HepG2 (cell line): Measurements from ENCODE around the gene IRAK1BP1. TPM values are rescaled to one million over a fixed set of nuclear protein-coding genes. Genes with fewer than 3 reads are reported as not detected.

Experiments used
- ARHGAP35 ChIP-seq: sonication (generic); formaldehyde crosslinking; IDR thresholded peaks from 2 replicates; pipeline ENCODE4 v1.9.0; 2022; ENCODE audit warnings: mild to moderate bottlenecking, inconsistent platforms, moderate library complexity, missing genetic modification reagents, borderline replicate concordance
- CBFB ChIP-seq: sonication (generic); formaldehyde crosslinking; IDR thresholded peaks from 2 replicates; pipeline ENCODE4 v1.4.0; 2020; ENCODE audit warnings: missing genetic modification reagents
- E2F2 ChIP-seq: sonication (generic); formaldehyde crosslinking; IDR thresholded peaks from 2 replicates; pipeline ENCODE4 v1.4.0; 2020; ENCODE audit warnings: missing genetic modification reagents, borderline replicate concordance
- EP300 ChIP-seq, 3 experiments: sonication (generic) in 1 of 3; formaldehyde crosslinking in 1 of 3; IDR thresholded peaks; 2 replicates each; pipeline versions ENCODE4 v1.5.1 to v1.6.1; 2011 to 2020; ENCODE audit warnings: low read depth in 2 of 3, low read length in 2 of 3, borderline replicate concordance in 1 of 3, improper control_type of control experiment in 1 of 3, mild to moderate bottlenecking in 1 of 3, missing genetic modification reagents in 1 of 3, moderate library complexity in 1 of 3
- FOSL2 ChIP-seq: sonication (generic); formaldehyde crosslinking; IDR thresholded peaks from 2 replicates; pipeline ENCODE4 v1.4.0; 2020; ENCODE audit warnings: missing genetic modification reagents
- GPN1 ChIP-seq: sonication (generic); formaldehyde crosslinking; IDR thresholded peaks from 2 replicates; pipeline ENCODE4 v1.5.1; 2020; ENCODE audit warnings: missing genetic modification reagents, borderline replicate concordance
- IRF2 ChIP-seq: IDR thresholded peaks from 2 replicates; pipeline ENCODE4 v1.6.1; 2018; ENCODE audit warnings: missing genetic modification reagents, missing compliant biosample characterization
- JARID2 ChIP-seq: sonication (generic); formaldehyde crosslinking; IDR thresholded peaks from 2 replicates; pipeline ENCODE4 v1.8.1; 2023; ENCODE audit warnings: missing genetic modification reagents, inconsistent platforms; ENCODE audit not compliant: insufficient replicate concordance
- NCOA1 ChIP-seq: sonication (generic); formaldehyde crosslinking; IDR thresholded peaks from 2 replicates; pipeline ENCODE4 v1.9.0; 2021; ENCODE audit warnings: missing genetic modification reagents
- NFE2L2 ChIP-seq: fragments of 150-350 bp; IDR thresholded peaks from 2 replicates; pipeline ENCODE4 v1.6.1; 2014; ENCODE audit warnings: low read length
- PBX2 ChIP-seq: IDR thresholded peaks from 2 replicates; pipeline ENCODE4 v1.6.1; 2016; ENCODE audit warnings: control low read depth
- POLR2AphosphoS2 ChIP-seq: IDR thresholded peaks from 2 replicates; pipeline ENCODE4 v1.6.1; 2011; ENCODE audit warnings: low read depth, low read length, improper control_type of control experiment
- RAD51 ChIP-seq: fragments of 450-650 bp; IDR thresholded peaks from 2 replicates; pipeline ENCODE4 v1.6.1; 2016; ENCODE audit warnings: borderline replicate concordance
- RFX1 ChIP-seq: fragments of 450-650 bp; IDR thresholded peaks from 2 replicates; pipeline ENCODE4 v1.6.1; 2017
- SMAD9 ChIP-seq: sonication (generic); formaldehyde crosslinking; IDR thresholded peaks from 2 replicates; pipeline ENCODE4 v1.5.1; 2020; ENCODE audit warnings: mild to moderate bottlenecking, missing genetic modification reagents
- SMYD3 ChIP-seq: sonication (generic); formaldehyde crosslinking; IDR thresholded peaks from 2 replicates; pipeline ENCODE4 v1.8.1; 2023; ENCODE audit warnings: mild to moderate bottlenecking, missing genetic modification reagents
- SOX13 ChIP-seq, 3 experiments: fragments of 450-650 bp in 1 of 3; sonication (generic) in 1 of 3; formaldehyde crosslinking in 1 of 3; IDR thresholded peaks in 2 of 3; conservative IDR thresholded peaks in 1 of 3; 2 replicates each; pipeline versions ENCODE4 v1.5.0 to v1.6.1; 2016 to 2020; ENCODE audit warnings: antibody characterized with exemption in 1 of 3, mild to moderate bottlenecking in 1 of 3, missing compliant biosample characterization in 1 of 3, missing genetic modification reagents in 1 of 3, moderate library complexity in 1 of 3
- TARDBP ChIP-seq: sonication (generic); formaldehyde crosslinking; IDR thresholded peaks from 2 replicates; pipeline ENCODE4 v1.8.0; 2022; ENCODE audit warnings: mild to moderate bottlenecking, missing genetic modification reagents
- ZBTB1 ChIP-seq: sonication (generic); formaldehyde crosslinking; IDR thresholded peaks from 2 replicates; pipeline ENCODE4 v1.4.0; 2020; ENCODE audit warnings: missing genetic modification reagents, borderline replicate concordance
- ZNF383 ChIP-seq: sonication (generic); formaldehyde crosslinking; IDR thresholded peaks from 2 replicates; pipeline ENCODE4 v1.4.0; 2020; ENCODE audit warnings: missing genetic modification reagents, mild to moderate bottlenecking, borderline replicate concordance
- ZNF761 ChIP-seq: sonication (generic); formaldehyde crosslinking; conservative IDR thresholded peaks from 2 replicates; pipeline ENCODE4 v1.4.0; 2020; ENCODE audit warnings: mild to moderate bottlenecking, missing genetic modification reagents
- ZNF780A ChIP-seq: sonication (generic); formaldehyde crosslinking; IDR thresholded peaks from 2 replicates; pipeline ENCODE4 v1.8.0; 2022; ENCODE audit warnings: mild to moderate bottlenecking, missing genetic modification reagents, moderate library complexity
- polyA plus RNA-seq, 8 experiments: library from polyadenylated mRNA; depleted of rRNA in 3 of 8; stranded (reverse) in 7 of 8; unstranded in 1 of 8; fragments of >200 nt; fragmentation: Illumina TruSeq in 4 of 8; extraction: Trizol in 4 of 8; gene quantifications; 2 replicates each; pipeline versions ENCODE4 v1.2.1 to v1.2.3, GENCODE V29; 2011 to 2016; ENCODE audit warnings: low read depth in 4 of 8, missing spikeins in 1 of 8, mixed read lengths in 1 of 8; ENCODE audit not compliant: insufficient read depth in 1 of 8
- total RNA-seq, 5 experiments: library from RNA; depleted of rRNA; stranded (reverse); fragments of >200 nt; fragmentation: Illumina TruSeq; extraction: Trizol; gene quantifications; 2 replicates each; pipeline ENCODE4 v1.2.3, GENCODE V29; 2016; ENCODE audit warnings: low read depth in 1 of 5
- TF ChIP-seq, protein P1 (sequence below): sonication (generic); formaldehyde crosslinking; IDR thresholded peaks from 2 replicates; pipeline ENCODE4 v1.9.0; 2021; ENCODE audit warnings: missing genetic modification reagents, mild to moderate bottlenecking, borderline replicate concordance

Gene IRAK1BP1
- total and polyA plus RNA-seq, 2 of the 13 experiments (the other 11 are each of a cell fraction or from before 2014, with no cell fraction given) = 0.86 to 1.5 TPM

DNA sequence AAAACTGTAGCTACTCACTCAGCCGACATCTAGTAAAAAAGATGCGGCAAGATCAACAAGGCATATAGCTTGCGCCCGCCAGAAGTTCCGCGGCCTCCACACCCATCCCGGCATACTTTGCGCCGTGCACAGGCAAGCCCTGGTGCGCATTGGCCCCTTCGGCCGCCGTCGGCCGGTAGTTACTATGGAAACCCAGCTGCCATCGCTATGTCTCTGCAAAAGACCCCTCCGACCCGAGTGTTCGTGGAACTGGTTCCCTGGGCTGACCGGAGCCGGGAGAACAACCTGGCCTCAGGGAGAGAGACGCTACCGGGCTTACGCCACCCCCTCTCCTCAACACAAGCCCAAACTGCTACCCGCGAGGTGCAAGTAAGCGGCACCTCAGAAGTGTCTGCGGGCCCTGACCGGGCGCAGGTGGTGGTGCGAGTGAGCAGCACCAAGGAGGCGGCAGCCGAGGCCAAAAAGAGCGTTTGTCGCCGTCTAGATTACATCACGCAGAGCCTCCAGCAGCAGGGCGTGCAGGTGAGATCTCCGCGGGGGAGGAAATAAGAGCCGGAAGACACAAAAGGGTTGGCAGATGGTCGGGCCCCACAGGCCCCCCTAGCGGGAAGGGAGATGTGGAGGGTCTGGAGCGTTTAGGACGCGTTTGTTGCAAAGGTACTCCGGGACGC, at the start of gene IRAK1BP1 (continued):
- TF ChIP-seq PBX2 (CRISPR knock-in tag) (no peak), IRF2 (CRISPR knock-in tag) (peak; percentile 45; the same call in 1 of the 2 replicates), ZNF761 (no peak), ZNF780A (no peak), RAD51 (no peak), TARDBP (peak; percentile 81), SMYD3 (CRISPR knock-in tag) (no peak), GPN1 (CRISPR knock-in tag) (no peak), EP300 (IDR thresholded peaks at IDR 0.05; ENCODE audit: low read depth in 2 of 2, low read length in 2 of 2) (no peak), EP300 (CRISPR knock-in tag; IDR thresholded peaks at IDR 0.05; ENCODE audit: borderline replicate concordance) (no peak), CBFB (CRISPR knock-in tag) (no peak), NCOA1 (no peak), SMAD9 (CRISPR knock-in tag) (no peak), POLR2AphosphoS2 (no peak), NFE2L2 (no peak), ZBTB1 (CRISPR knock-in tag) (no peak), SOX13 (IDR thresholded peaks at IDR 0.05) (no peak), SOX13 (CRISPR knock-in tag; conservative IDR thresholded peaks at IDR 0.05 in 1 of 2, IDR thresholded peaks at IDR 0.05 in 1 of 2) (no peak), ZNF383 (CRISPR knock-in tag) (no peak), E2F2 (no peak), JARID2 (CRISPR knock-in tag) (no peak), FOSL2 (CRISPR knock-in tag) (peak; percentile 25; the same call in 1 of the 2 replicates), RFX1 (peak; percentile 79), ARHGAP35 (CRISPR knock-in tag) (no peak; the same call in 1 of the 2 replicates)
- TF ChIP-seq, protein P1, sequence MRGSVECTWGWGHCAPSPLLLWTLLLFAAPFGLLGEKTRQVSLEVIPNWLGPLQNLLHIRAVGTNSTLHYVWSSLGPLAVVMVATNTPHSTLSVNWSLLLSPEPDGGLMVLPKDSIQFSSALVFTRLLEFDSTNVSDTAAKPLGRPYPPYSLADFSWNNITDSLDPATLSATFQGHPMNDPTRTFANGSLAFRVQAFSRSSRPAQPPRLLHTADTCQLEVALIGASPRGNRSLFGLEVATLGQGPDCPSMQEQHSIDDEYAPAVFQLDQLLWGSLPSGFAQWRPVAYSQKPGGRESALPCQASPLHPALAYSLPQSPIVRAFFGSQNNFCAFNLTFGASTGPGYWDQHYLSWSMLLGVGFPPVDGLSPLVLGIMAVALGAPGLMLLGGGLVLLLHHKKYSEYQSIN (CRISPR knock-in tag) = no peak
